Renal cortical epithelial cell (primary cell): ENCODE measurements around the gene EHBP1L1. TPM values are rescaled to one million over a fixed set of nuclear protein-coding genes. Genes with fewer than 3 reads are reported as not detected.

ENCODE experiments used
- DNase-seq: peaks from one replicate; pipeline ENCODE4 v3.0.0-alpha.2; 2011; ENCODE audit warnings: low read depth
- total RNA-seq: library from RNA; depleted of rRNA; stranded (reverse); fragments of >200 nt; gene quantifications from 2 replicates; pipeline ENCODE4 v1.2.3, GENCODE V29; 2014

EHBP1L1 gene
- 31.0 and 39.4 TPM in 2 replicates for total RNA-seq

GRCh38 chr11:65575568-65576231 is at the start of gene EHBP1L1:
EHBP1L1 (plus strand) TSS chr11:65576053; CDS start chr11:65576303, 250 bp downstream.
- peak; percentile 57 for DNase-seq

DNA sequence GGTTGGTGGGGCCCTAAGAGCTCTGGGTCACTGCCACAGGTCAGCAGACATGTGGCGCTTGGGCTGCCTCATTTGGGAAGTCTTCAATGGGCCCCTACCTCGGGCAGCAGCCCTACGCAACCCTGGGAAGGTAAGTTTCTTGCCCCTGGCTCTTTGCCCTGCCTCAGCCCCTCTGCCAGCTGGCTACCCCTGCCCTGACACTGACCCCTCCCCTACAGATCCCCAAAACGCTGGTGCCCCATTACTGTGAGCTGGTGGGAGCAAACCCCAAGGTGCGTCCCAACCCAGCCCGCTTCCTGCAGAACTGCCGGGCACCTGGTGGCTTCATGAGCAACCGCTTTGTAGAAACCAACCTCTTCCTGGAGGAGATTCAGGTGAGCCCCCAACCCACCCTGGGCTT is 49.1 kb upstream of the EHBP1L1 start:
- DNase-seq = no peak

- no peak for DNase-seq
Measured at GRCh38 chr11:65528819-65529350, 47.0 kb upstream of the EHBP1L1 start.

GRCh38 chr11:65529475-65530156 is 46.2 kb upstream of the EHBP1L1 start:
- no peak for DNase-seq

DNA sequence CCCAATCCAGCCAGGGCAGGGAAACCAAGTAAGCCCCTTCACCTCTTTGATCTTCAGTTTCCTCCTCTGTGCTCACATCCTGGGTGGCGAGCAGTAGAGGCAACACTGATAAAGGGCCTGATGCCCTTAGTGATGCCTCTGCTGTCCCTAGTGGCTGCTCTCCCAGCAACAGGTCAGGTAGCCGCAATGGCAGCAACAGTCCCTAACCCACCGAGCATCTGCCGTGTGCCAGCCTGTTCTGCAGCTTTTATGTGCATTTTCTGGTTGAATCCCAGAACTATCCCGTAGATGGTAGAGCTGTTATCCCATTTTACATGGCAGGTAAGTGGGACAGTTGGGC is 45.7 kb upstream of the EHBP1L1 start:
- no peak for DNase-seq

DNA sequence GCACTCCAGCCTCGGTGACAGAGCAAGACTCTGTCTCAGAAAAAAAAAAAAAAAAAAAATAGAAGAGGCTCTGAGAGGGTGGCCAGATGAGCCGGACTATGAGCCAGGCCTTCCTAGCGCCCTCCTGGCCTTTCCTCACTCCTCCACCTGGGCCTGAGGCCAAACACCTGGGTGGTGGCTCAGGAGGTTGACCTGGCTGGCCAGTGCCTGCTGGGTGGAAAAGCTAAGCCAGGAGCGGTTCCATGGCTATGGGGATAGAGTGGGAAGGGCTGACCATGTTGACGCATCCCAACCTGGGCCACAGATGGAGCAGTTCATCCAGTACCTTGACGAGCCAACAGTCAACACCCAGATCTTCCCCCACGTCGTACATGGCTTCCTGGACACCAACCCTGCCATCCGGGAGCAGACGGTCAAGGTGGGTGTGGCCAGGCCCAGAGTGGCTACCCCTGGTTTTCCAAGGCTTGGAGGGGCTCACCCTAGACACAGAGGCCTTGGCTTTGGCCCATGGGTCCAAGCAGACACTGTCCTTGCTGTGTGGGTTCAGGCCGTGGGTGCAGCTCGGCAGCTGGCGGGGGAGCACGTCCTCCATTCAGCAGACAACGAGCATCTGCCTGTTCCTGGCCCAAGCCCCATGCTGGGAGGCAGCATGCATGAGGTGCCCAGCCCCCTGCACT is 43.3 kb upstream of the EHBP1L1 start:
- no peak for DNase-seq

DNA sequence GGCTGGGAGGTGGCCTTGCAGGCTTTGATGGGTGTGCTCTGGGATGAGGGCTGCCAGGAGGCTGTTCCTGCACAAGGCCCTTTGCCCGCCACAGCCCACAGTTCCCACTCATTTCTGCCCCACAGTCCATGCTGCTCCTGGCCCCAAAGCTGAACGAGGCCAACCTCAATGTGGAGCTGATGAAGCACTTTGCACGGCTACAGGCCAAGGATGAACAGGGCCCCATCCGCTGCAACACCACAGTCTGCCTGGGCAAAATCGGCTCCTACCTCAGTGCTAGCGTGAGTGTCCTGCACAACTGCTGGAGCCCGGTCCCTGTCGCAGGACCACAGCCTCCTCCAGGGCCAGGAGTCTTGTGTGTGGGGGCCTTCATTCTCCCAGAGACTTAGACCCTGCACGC is 40.8 kb upstream of the EHBP1L1 start:
- no peak for DNase-seq

GRCh38 chr11:65536412-65537295 is 39.2 kb upstream of the EHBP1L1 start:
- no peak for DNase-seq

- DNase-seq = no peak
Measured at GRCh38 chr11:65537296-65537597, 38.6 kb upstream of the EHBP1L1 start.

- no peak for DNase-seq
Measured at GRCh38 chr11:65537620-65538231, 38.1 kb upstream of the EHBP1L1 start.

- no peak for DNase-seq
Measured at GRCh38 chr11:65538232-65538914, 37.5 kb upstream of the EHBP1L1 start.

GRCh38 chr11:65538915-65539743 is 36.7 kb upstream of the EHBP1L1 start:
- DNase-seq = no peak

DNA sequence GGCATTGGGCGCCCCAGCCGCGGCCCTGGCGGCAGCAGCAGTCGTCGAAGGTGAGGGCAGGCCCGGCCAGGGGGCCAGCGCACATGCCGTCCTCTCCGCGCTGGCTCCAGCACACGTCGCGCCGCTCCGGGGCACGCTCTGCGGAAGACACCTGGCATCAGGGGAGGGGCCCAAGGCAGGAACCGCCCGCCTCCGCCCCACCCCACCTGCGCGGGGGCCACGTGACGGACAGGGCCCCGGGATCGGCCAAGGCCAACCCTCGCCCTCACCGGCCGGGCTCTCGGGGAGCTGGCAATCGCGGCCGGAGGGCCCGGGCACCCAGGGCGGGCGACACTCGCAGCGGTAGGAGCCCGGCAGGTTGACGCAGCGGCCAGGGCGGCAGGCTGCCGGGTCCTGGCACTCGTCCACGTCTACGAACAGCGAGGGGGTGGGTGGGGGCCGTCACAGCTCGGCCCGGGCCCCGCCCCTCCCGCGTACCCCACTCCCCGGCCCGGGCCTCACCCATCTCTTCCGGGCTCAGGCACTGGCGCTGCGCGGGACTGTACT is 36.0 kb upstream of the EHBP1L1 start:
- no peak for DNase-seq

DNA sequence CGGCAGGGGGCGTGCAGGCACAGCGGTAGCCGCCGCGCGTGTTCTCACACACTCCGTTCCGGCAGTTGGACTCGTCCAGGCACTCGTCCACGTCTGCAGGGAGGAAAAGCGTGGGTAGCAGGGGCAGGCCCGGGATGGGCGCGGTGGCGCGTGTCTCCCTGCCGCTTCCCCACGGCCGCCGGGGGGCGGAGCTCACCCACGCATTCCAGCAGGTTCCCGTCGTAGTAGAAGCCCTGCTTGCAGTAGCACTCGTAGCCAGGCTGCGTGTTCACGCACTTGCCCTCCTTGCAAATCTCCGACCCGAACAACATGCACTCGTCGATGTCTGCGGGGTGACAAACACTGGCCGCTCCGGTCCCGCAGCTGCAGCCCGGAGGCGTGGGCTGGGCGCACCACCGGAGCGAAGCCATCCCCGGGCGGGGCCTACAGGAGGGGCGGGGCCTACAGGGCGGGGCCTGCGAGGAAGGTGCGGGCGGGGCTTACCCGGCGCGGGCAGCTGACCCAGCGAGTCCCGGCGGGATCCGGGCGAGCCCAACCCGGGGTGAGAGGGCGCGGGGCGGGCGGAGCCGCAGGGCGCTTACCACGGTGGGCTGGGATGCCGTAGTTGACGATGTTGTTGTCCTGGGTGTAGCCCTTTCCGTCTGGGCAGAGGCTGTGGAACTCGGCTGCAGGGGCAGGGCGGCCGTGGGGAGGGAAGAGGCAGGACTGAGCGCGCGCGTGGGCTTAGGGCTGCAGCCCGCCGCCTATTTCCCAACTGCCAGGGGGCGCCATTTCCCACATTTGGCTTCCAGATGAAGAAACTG is 35.4 kb upstream of the EHBP1L1 start:
- peak; percentile 64 for DNase-seq

DNA sequence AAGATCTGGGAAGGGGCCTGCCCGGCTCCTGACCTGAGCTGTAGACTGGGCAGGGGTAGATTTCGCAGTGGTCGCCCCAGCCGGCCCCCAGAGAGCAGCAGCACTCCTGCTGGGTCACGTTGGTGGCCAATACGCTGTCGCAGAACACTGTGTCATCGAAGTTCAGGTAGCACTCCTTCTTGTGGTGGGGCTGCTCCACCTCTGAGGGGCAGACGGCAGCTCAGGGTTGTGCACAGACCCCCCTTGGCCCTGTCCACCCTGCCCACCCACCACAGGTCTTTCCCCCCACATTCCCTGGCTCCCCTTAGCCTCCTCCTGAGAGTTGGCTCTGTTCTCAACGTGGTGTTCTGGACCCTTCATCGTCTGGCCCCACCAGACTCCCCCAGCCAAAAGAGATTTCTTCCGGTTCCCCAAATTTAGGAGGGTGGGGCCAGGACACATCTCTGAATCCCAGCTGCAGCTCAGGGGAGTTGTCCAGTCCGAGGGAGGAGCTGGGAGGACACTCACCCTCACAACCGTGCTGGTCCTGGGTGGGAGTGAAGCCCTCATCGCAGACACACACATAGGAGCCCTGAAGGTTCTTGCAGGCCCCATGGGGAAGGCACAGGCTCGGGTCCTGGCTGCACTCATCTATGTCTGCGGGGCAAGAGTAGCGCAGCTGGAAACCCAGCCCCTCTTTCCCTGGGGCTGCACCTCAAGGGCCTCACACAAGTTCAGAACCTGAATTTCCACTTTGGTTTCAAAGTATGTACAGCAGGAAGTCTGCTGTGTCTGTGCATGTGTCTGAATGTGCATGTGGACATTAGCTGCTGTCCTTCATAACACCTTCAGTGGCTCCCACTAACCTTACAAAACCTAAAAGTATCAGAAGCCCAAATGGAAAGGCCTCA is 34.5 kb upstream of the EHBP1L1 start:
- no peak for DNase-seq

- no peak for DNase-seq
Measured at GRCh38 chr11:65542738-65543390, 33.0 kb upstream of the EHBP1L1 start.

- DNase-seq = no peak
Measured at GRCh38 chr11:65545853-65546216, 30.0 kb upstream of the EHBP1L1 start.
